Stimulated activated CD4-positive, alpha-beta T cell treated with anti-CD3 and anti-CD28 coated beads, Interleukin-2, amount 100 ng/mL, for 4 hours (primary cell): ENCODE data around the gene ADNP.
A peak's percentile ranks its signal among the peaks of the same experiment; 100 is the strongest.

Experiments used
- DNase-seq: peaks from one replicate; pipeline ENCODE4 v3.0.0-alpha.2; 2020; ENCODE audit warnings: low read depth

The ADNP gene

DNA sequence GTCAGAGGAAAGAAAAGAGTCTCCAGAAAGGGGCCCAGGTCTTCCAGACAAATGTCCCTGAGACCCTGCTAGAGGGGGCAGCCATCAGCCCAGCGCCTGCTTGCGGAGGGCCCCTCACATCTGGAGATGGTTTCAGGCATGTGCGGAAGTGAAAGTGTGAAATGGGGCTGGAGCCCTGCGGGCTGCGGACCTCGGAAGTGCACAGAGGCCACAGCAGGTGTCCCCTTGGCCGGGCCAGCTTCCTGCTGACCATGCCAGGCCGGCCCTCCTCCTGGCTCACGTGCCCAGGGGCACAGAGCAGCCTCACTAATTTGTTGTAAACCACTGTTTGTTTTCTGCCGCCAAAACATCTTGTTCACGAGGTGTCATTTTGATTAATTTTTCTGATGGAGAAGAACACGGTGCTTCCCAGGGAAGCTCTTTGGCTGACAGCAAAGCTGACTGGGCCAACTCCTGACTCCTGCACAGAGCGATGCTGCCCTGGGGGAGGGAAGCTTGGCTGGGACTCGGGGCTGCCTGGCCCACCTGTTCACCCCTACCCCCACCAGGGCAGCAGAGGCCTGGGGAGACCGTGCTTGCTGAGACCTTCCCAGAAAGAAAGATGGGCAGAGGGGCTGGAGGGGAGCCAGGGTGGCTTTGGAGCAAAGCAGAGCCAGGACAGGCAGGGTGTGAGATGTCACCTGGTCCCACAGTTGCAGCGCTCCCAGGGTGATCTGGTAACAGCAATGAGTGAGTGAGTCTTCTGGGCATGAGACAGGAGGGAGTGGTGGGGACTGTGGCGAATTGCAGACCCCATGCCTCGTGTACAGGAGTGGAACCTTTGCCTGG is 82.2 kb downstream of the ADNP start:
- DNase-seq: no peak

DNA sequence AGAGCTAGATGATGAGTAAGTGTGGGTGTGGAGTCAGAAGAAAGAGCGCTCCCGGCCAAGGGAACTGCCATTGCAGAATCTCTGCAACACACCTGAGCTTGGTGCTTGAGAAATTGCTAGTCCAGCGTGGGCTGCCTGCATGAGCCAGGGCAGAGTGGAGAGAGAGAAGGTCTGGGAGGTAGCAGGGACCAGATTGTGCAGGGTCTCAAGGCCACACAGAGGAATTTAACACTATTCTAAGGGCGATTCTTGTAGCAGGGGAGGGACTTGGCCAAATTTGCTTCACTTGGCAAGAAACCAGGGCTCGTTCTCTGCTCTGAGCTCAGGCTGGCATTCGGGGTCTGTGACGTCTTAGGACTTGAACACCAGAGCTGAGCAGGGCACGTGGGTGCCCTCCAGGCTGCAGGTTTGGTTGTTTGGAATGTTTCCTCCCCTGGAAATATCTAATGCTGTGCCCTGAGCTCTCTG is 82.9 kb downstream of the ADNP start:
- DNase-seq: no peak

DNA sequence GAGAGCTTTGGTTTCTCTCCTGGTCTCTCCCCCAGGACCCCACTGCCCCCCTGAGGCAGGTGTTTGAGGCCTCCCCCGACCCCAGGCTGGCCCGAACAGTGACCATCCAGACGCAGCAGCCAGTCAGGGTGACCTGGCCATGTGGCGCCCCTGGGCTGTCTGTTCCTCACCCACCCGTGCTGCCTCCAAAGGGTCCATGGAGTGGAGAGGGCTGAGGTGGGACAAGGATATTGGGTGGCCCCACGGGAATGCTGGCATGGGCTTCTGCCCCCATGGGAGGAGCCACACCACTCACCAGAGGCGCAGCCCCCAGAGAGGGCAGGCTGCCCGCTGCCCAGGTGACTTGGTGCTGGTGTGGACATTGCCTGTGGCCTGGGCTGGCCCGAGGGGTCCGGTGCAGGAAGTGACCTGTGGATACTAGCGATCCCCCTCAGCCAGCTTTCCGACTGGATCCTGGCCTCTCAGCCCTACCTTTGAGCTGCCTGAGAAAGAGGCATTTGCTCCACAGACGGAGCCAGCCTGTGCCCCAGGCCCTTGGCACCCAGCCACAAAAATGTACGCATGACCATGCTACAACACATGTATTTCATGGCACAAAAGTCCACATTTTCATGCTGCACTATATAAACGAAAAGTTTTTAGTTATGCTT is 85.5 kb downstream of the ADNP start:
- DNase-seq: no peak

DNA sequence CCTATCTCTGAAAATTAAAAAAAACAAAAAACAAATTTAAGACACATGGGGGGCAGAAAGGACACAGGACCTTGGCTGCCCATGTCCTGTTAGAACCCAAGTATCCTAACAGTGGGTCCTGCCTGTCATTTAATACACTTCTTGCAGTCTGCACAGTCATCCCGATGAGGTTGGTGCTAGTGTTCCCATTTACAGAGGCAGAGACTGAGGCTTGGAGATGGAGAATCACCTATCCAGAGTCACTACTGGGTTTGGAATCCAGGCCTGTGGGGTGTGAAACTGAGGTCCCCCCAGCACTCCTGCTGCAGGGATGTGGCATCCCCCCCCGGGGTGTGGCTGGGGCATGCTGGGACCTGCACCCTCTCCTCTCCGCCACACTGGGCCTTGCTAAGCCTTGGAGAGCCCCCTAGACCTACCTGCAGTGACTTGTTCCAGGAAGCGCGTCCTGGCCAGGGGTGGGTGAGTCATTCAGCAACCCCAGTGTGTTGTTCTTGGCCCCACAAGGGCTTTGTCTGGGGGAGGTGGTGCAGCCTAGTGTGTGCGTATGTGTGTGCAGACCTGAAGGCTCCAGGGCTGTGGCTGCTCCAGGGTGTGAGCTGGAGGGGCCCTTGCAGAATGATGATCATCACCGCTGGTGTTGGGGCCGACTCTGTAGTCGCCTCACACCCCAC is 86.7 kb downstream of the ADNP start:
- peak; percentile 4 for DNase-seq

DNA sequence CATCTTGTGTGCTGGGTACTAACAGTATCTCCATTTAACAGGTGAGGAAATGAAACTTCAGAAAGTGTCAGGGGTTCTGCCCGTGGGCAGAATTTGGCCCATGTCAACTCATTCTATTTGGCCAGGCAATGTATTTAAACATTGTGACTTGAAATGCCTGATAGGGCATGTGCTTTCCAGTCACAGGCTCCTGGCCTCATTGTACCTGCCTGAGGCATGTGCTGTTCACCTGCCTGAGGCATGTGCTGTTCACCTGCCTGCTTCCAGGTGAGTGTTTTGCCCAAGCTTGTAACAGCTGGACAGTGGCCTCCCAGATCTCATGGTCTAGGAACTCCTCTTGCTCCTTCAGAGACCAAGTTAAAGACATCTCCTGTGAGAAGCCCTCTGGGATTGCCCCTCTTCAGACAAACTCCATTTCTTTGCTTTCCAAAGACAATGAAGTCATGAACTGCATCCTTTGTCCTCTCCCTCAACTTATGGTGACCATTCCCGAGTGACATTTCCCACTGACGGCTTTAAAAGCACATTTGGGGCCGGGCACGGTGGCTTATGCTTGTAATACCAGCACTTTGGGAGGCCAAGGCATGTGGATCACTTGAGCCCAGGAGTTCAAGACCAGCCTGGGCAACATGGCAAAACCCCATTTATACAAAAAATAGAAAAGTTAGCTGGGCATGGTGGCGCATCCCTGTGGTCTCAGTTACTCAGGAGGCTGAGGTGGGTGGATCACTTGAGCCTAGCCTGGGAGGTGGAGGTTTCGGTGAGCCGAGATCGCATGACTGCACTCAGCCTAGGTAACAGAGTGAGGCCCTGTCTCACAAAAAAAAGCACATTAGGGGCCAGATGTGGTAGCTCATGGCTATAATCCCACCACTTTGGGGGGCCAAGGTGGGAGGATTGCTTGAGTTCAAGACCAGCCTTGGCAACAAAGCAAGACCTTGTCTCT is 87.6 kb downstream of the ADNP start:
- no peak for DNase-seq

DNA sequence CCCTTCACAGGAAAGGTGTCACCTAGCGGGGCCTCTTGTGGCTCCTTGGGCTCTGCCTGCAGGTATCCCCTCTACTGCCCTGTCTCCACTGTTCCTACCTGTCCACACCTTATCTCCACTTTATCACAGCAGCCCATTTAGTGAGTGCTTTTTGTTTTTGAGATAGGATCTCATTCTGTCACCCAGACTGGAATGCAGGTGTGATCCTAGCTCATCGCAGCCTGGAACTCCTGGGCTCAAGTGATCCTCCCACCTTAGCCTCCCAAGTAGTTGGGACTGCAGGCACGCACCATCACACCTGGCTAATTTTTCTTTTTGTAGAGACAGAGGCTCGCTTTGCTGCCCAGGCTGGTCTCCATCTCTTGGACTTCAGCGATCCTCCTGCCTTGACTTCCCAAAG is 88.4 kb downstream of the ADNP start:
- DNase-seq: no peak
